ENCODE data around the gene HEATR5B. TPM values are rescaled to one million over a fixed set of nuclear protein-coding genes. Genes with fewer than 3 reads are reported as not detected.

The HEATR5B gene
- total and polyA plus RNA-seq, 2 of the 8 experiments (the other 6 are each of a cell fraction or from before 2014, with no cell fraction given) = 7.0 to 12.6 TPM

DNA sequence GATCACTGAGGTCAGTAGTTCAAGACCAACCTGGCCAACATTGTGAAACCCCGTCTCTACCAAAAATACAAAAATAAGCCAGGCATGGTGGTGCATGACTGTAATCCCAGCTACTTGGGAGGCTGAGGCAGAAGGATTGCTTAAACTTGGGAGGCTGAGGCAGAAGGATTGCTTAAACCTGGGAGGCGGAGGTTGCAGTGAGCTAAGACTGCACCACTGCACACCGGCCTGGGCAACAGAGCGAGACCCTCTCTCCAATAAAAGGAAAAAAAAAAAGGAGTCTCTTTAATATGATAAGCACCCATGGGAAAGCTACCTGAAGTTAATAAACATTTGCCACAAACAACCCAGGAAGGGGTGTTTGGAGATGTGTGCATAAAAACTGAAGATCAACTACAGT, 120.4 kb downstream of the HEATR5B start:
- Histone ChIP-seq H3K4me3 (ENCODE audit: extremely low read depth in 1 of 4, insufficient read depth in 2 of 4, low read depth in 3 of 4, low read length in 4 of 4) (peak overlapping the region in 1 of 4 experiments; percentile 95; a peak in 1 of 8 replicates), H3K23ac (ENCODE audit: insufficient read length) (no peak overlapping the region)
- POLR2A ChIA-PET (ENCODE audit: partially characterized antibody) = interaction anchor here (1.4 to 2.2 kb wide), 2 partner anchors 10 to 13 kb away, joined by 4 to 9 read pairs; no protein-coding TSS in a partner anchor

More for the DNA sequence above, 120.4 kb downstream of the HEATR5B start:
- Histone ChIP-seq H4K91ac (replicated peaks; ENCODE audit: insufficient read length, low read length) (no peak overlapping the region), H3K4me2 (ENCODE audit: insufficient read depth in 1 of 2, low read depth in 2 of 2, low read length in 2 of 2) (peak overlapping the region in 1 of 2 experiments; percentile 82; a peak in 1 of 4 replicates), H2BK120ac (replicated peaks; ENCODE audit: low read depth, low read length) (no peak overlapping the region), H2AFZ (ENCODE audit: low read length) (no peak overlapping the region), H3K56ac (replicated peaks; ENCODE audit: insufficient read length, low read depth, low read length) (no peak overlapping the region), H3K79me2 (ENCODE audit: control insufficient read depth in 1 of 2, insufficient read depth in 2 of 2, low read length in 2 of 2) (peaks cover 0 to 59% of the 10 kb centered on the region in 2 experiments; a peak in 3 of 4 replicates), H3K36me3 (ENCODE audit: control insufficient read depth in 2 of 4, insufficient read depth in 4 of 4, low read length in 3 of 4) (no peaks in the 10 kb centered on the region; a peak in 1 of 8 replicates), H3K14ac (ENCODE audit: insufficient read length) (no peak overlapping the region), H3K27me3 (replicated peaks in 1 of 4; ENCODE audit: control insufficient read depth in 3 of 4, extremely low read depth in 1 of 4, insufficient read depth in 3 of 4, low read length in 3 of 4) (no peaks in the 10 kb centered on the region), H2BK15ac (ENCODE audit: low read length) (no peak overlapping the region), H2AK5ac (ENCODE audit: low read depth, low read length) (no peak overlapping the region), H3K4me1 (replicated peaks in 1 of 4; ENCODE audit: control insufficient read depth in 3 of 4, insufficient read depth in 4 of 4, low read length in 3 of 4) (peaks cover 7 to 19% (median 15%) of the 10 kb centered on the region in 4 experiments), H2BK5ac (ENCODE audit: low read depth, low read length) (peak overlapping the region; percentile 57; the same call in 1 of the 2 replicates), H3K79me1 (ENCODE audit: low read depth, low read length) (no peaks in the 10 kb centered on the region), H4K8ac (ENCODE audit: extremely low read depth, insufficient read depth, low read length) (no peak overlapping the region), H3K9ac (replicated peaks in 1 of 4; ENCODE audit: extremely low read depth in 1 of 4, low read depth in 3 of 4, low read length in 3 of 4) (no peak overlapping the region), H3K23me2 (ENCODE audit: low read depth, low read length) (peaks cover 11% of the 10 kb centered on the region), H3K18ac (ENCODE audit: extremely low read depth, low read length) (no peak overlapping the region; the same call in 1 of the 2 replicates), H3K27ac (ENCODE audit: low read depth, low read length) (no peak overlapping the region), H2BK12ac (ENCODE audit: low read depth, low read length) (no peak overlapping the region), H4K5ac (ENCODE audit: insufficient read length, low read depth, low read length) (no peak overlapping the region), H4K20me1 (replicated peaks in 1 of 2; ENCODE audit: control insufficient read depth in 1 of 2, insufficient read depth in 2 of 2, low read length in 2 of 2) (no peaks in the 10 kb centered on the region), H2BK20ac (ENCODE audit: low read length) (no peak overlapping the region), H3K9me3 (ENCODE audit: insufficient read depth in 2 of 2, low read depth in 1 of 2, low read length in 1 of 2) (no peaks in the 10 kb centered on the region), H3K4ac (replicated peaks; ENCODE audit: insufficient read length, low read depth, low read length) (no peak overlapping the region)
- CTCF ChIA-PET (ENCODE audit: partially characterized antibody) = no interaction called here
- FAIRE-seq (no peak), DNase-seq (ENCODE audit: low read depth in 1 of 2, low spot score in 2 of 2) (no peak)
- TF ChIP-seq SP1 (IDR thresholded peaks at IDR 0.05; ENCODE audit: low read depth, low read length) (no peak), HDAC2 (IDR thresholded peaks at IDR 0.05; ENCODE audit: borderline replicate concordance in 1 of 2, low read depth in 2 of 2, low read length in 2 of 2) (peak in 1 of 2 experiments; percentile 41; a peak in 1 of 4 replicates), HDAC6 (IDR thresholded peaks at IDR 0.05; ENCODE audit: low read depth, low read length) (no peak), KDM1A (IDR thresholded peaks at IDR 0.05; ENCODE audit: borderline replicate concordance, low read length) (peak; percentile 70; the same call in 1 of the 2 replicates), FOSL1 (IDR thresholded peaks at IDR 0.05; ENCODE audit: insufficient read depth, low read depth, low read length) (no peak), CBX5 (IDR thresholded peaks at IDR 0.05; ENCODE audit: low read depth, low read length) (no peak), KDM5A (IDR thresholded peaks at IDR 0.05; ENCODE audit: low read length) (no peak)
- 82% methylated on average over 4 of the region's 4 CpGs; no CpG with 5 or more reads in 1 of the 2 experiments for WGBS, 2 experiments (ENCODE audit: extremely low coverage in 1 of 2, insufficient coverage in 1 of 2, insufficient read length in 1 of 2, insufficient replicate concordance in 2 of 2, low coverage in 1 of 2, low lambda C conversion rate in 2 of 2, missing lambda C conversion rate in 1 of 2)

Data from H1 (cell line).